ENCODE data around the gene OR5V1. TPM values are rescaled to one million over a fixed set of nuclear protein-coding genes. Genes with fewer than 3 reads are reported as not detected.

Gene OR5V1
- polyA plus RNA-seq, result not detected

GRCh38 chr6:29368765-29369164, at the start of gene OR5V1:
Gene OR5V1 (minus strand): TSS chr6:29368865. CDS start chr6:29356195, 12,670 bp downstream.
- no peaks in the 10 kb centered on the region for H3K4me1 ChIP-seq (ENCODE audit: control insufficient read depth in 2 of 2, insufficient read depth in 2 of 2, low read length in 1 of 2)
- H3K27ac ChIP-seq (ENCODE audit: low read depth in 2 of 2, low read length in 1 of 2), result no peak within 1 kb of the TSS
- H3K9me3 ChIP-seq (ENCODE audit: control insufficient read depth in 2 of 2, insufficient read depth in 1 of 2, low read depth in 1 of 2, low read length in 1 of 2), result no peaks in the 10 kb centered on the region
- H3K36me3 ChIP-seq (ENCODE audit: control insufficient read depth in 2 of 2, insufficient read depth in 2 of 2, low read length in 1 of 2), result no peaks in the 10 kb centered on the region
- no peaks in the 10 kb centered on the region for H3K27me3 ChIP-seq (ENCODE audit: control insufficient read depth in 1 of 2, insufficient read depth in 2 of 2, low read length in 2 of 2)
- no peak within 1 kb of the TSS for H3K4me3 ChIP-seq (ENCODE audit: low read depth in 1 of 2, low read length in 2 of 2)
- WGBS, 2 donors, result 78 to 82% methylated on average over 3 of the region's 3 CpGs

GRCh38 chr6:29414588-29414987, 45.9 kb upstream of the OR5V1 start, which contains the start of gene OR12D1:
Gene OR12D1 (plus strand): TSS chr6:29414928.
- Histone ChIP-seq H3K4me1 (ENCODE audit: control insufficient read depth in 2 of 2, insufficient read depth in 2 of 2, low read length in 1 of 2) (no peaks in the 10 kb centered on the region), H3K9me3 (ENCODE audit: control insufficient read depth in 2 of 2, insufficient read depth in 1 of 2, low read depth in 1 of 2, low read length in 1 of 2) (peaks cover 0 to 6% of the 10 kb centered on the region in 2 donors), H3K27ac (ENCODE audit: low read depth in 2 of 2, low read length in 1 of 2) (no peak within 1 kb of the TSS), H3K27me3 (ENCODE audit: control insufficient read depth in 1 of 2, insufficient read depth in 2 of 2, low read length in 2 of 2) (no peaks in the 10 kb centered on the region), H3K36me3 (ENCODE audit: control insufficient read depth in 2 of 2, insufficient read depth in 2 of 2, low read length in 1 of 2) (no peaks in the 10 kb centered on the region), H3K4me3 (ENCODE audit: low read depth in 1 of 2, low read length in 2 of 2) (no peak within 1 kb of the TSS)

- no peaks in the 10 kb centered on the region for H3K9me3 ChIP-seq (ENCODE audit: control insufficient read depth in 2 of 2, insufficient read depth in 1 of 2, low read depth in 1 of 2, low read length in 1 of 2)
- no peaks in the 10 kb centered on the region for H3K4me1 ChIP-seq (ENCODE audit: control insufficient read depth in 2 of 2, insufficient read depth in 2 of 2, low read length in 1 of 2)
- H3K27me3 ChIP-seq (ENCODE audit: control insufficient read depth in 1 of 2, insufficient read depth in 2 of 2, low read length in 2 of 2), result no peaks in the 10 kb centered on the region
- H3K4me3 ChIP-seq (ENCODE audit: low read depth in 1 of 2, low read length in 2 of 2), result no peak overlapping the region
- WGBS, 2 donors, result 75 to 88% methylated on average over 1 of the region's 1 CpG
- no peak overlapping the region for H3K27ac ChIP-seq (ENCODE audit: low read depth in 2 of 2, low read length in 1 of 2)
- no peaks in the 10 kb centered on the region for H3K36me3 ChIP-seq (ENCODE audit: control insufficient read depth in 2 of 2, insufficient read depth in 2 of 2, low read length in 1 of 2)
Measured at GRCh38 chr6:29403801-29404200, 35.1 kb upstream of the OR5V1 start.

- no peaks in the 10 kb centered on the region for H3K4me1 ChIP-seq (ENCODE audit: control insufficient read depth in 2 of 2, insufficient read depth in 2 of 2, low read length in 1 of 2)
- no peaks in the 10 kb centered on the region for H3K9me3 ChIP-seq (ENCODE audit: control insufficient read depth in 2 of 2, insufficient read depth in 1 of 2, low read depth in 1 of 2, low read length in 1 of 2)
- H3K4me3 ChIP-seq (ENCODE audit: low read depth in 1 of 2, low read length in 2 of 2), result no peak overlapping the region
- H3K27ac ChIP-seq (ENCODE audit: low read depth in 2 of 2, low read length in 1 of 2), result no peak overlapping the region
- no peaks in the 10 kb centered on the region for H3K27me3 ChIP-seq (ENCODE audit: control insufficient read depth in 1 of 2, insufficient read depth in 2 of 2, low read length in 2 of 2)
- 60 to 67% methylated on average over 2 of the region's 2 CpGs for WGBS, 2 donors
- H3K36me3 ChIP-seq (ENCODE audit: control insufficient read depth in 2 of 2, insufficient read depth in 2 of 2, low read length in 1 of 2), result no peaks in the 10 kb centered on the region
Measured at GRCh38 chr6:29399525-29399924, 30.9 kb upstream of the OR5V1 start.

GRCh38 chr6:29395331-29395730, 26.7 kb upstream of the OR5V1 start, which contains the start of gene OR12D2:
Gene OR12D2 (plus strand): TSS chr6:29395631. CDS start chr6:29396700, 1,069 bp downstream.
- Histone ChIP-seq H3K9me3 (ENCODE audit: control insufficient read depth in 2 of 2, insufficient read depth in 1 of 2, low read depth in 1 of 2, low read length in 1 of 2) (peaks cover 0 to 4% of the 10 kb centered on the region in 2 donors), H3K27me3 (ENCODE audit: control insufficient read depth in 1 of 2, insufficient read depth in 2 of 2, low read length in 2 of 2) (no peaks in the 10 kb centered on the region), H3K36me3 (ENCODE audit: control insufficient read depth in 2 of 2, insufficient read depth in 2 of 2, low read length in 1 of 2) (no peaks in the 10 kb centered on the region), H3K27ac (ENCODE audit: low read depth in 2 of 2, low read length in 1 of 2) (no peak within 1 kb of the TSS), H3K4me3 (ENCODE audit: low read depth in 1 of 2, low read length in 2 of 2) (no peak within 1 kb of the TSS), H3K4me1 (ENCODE audit: control insufficient read depth in 2 of 2, insufficient read depth in 2 of 2, low read length in 1 of 2) (no peaks in the 10 kb centered on the region)

- Histone ChIP-seq H3K4me1 (ENCODE audit: control insufficient read depth in 2 of 2, insufficient read depth in 2 of 2, low read length in 1 of 2) (no peaks in the 10 kb centered on the region), H3K27ac (ENCODE audit: low read depth in 2 of 2, low read length in 1 of 2) (no peak overlapping the region), H3K9me3 (ENCODE audit: control insufficient read depth in 2 of 2, insufficient read depth in 1 of 2, low read depth in 1 of 2, low read length in 1 of 2) (peaks cover 0 to 4% of the 10 kb centered on the region in 2 donors), H3K36me3 (ENCODE audit: control insufficient read depth in 2 of 2, insufficient read depth in 2 of 2, low read length in 1 of 2) (no peaks in the 10 kb centered on the region), H3K4me3 (ENCODE audit: low read depth in 1 of 2, low read length in 2 of 2) (no peak overlapping the region), H3K27me3 (ENCODE audit: control insufficient read depth in 1 of 2, insufficient read depth in 2 of 2, low read length in 2 of 2) (no peaks in the 10 kb centered on the region)
- 31 to 59% methylated on average over 4 of the region's 4 CpGs for WGBS, 2 donors
Measured at GRCh38 chr6:29388533-29388932, 19.9 kb upstream of the OR5V1 start.

GRCh38 chr6:29376003-29376402, 7.3 kb upstream of the OR5V1 start:
- H3K27me3 ChIP-seq (ENCODE audit: control insufficient read depth in 1 of 2, insufficient read depth in 2 of 2, low read length in 2 of 2), result no peaks in the 10 kb centered on the region
- H3K36me3 ChIP-seq (ENCODE audit: control insufficient read depth in 2 of 2, insufficient read depth in 2 of 2, low read length in 1 of 2), result no peaks in the 10 kb centered on the region
- H3K4me3 ChIP-seq (ENCODE audit: low read depth in 1 of 2, low read length in 2 of 2), result no peak overlapping the region
- H3K9me3 ChIP-seq (ENCODE audit: control insufficient read depth in 2 of 2, insufficient read depth in 1 of 2, low read depth in 1 of 2, low read length in 1 of 2), result no peaks in the 10 kb centered on the region
- H3K27ac ChIP-seq (ENCODE audit: low read depth in 2 of 2, low read length in 1 of 2), result no peak overlapping the region
- H3K4me1 ChIP-seq (ENCODE audit: control insufficient read depth in 2 of 2, insufficient read depth in 2 of 2, low read length in 1 of 2), result no peaks in the 10 kb centered on the region

GRCh38 chr6:29375191-29375590, 6.5 kb upstream of the OR5V1 start, which contains the start of gene OR12D3:
Gene OR12D3 (minus strand): TSS chr6:29375291. CDS start chr6:29375287, 4 bp downstream.
- 90 to 94% methylated on average over 1 of the region's 1 CpG for WGBS, 2 donors
- no peaks in the 10 kb centered on the region for H3K4me1 ChIP-seq (ENCODE audit: control insufficient read depth in 2 of 2, insufficient read depth in 2 of 2, low read length in 1 of 2)

GRCh38 chr6:29355603-29356002, 13.1 kb downstream of the OR5V1 start:
- Histone ChIP-seq H3K4me1 (ENCODE audit: control insufficient read depth in 2 of 2, insufficient read depth in 2 of 2, low read length in 1 of 2) (no peaks in the 10 kb centered on the region), H3K4me3 (ENCODE audit: low read depth in 1 of 2, low read length in 2 of 2) (no peak overlapping the region)
- WGBS, 2 donors, result 54 to 63% methylated on average over 1 of the region's 1 CpG

More at GRCh38 chr6:29375191-29375590, 6.5 kb upstream of the OR5V1 start, which contains the start of gene OR12D3:
- no peaks in the 10 kb centered on the region for H3K36me3 ChIP-seq (ENCODE audit: control insufficient read depth in 2 of 2, insufficient read depth in 2 of 2, low read length in 1 of 2)
- H3K27me3 ChIP-seq (ENCODE audit: control insufficient read depth in 1 of 2, insufficient read depth in 2 of 2, low read length in 2 of 2), result no peaks in the 10 kb centered on the region
- no peak within 1 kb of the TSS for H3K4me3 ChIP-seq (ENCODE audit: low read depth in 1 of 2, low read length in 2 of 2)
- H3K9me3 ChIP-seq (ENCODE audit: control insufficient read depth in 2 of 2, insufficient read depth in 1 of 2, low read depth in 1 of 2, low read length in 1 of 2), result no peaks in the 10 kb centered on the region
- no peak within 1 kb of the TSS for H3K27ac ChIP-seq (ENCODE audit: low read depth in 2 of 2, low read length in 1 of 2)

GRCh38 chr6:29354980-29355379, 13.7 kb downstream of the OR5V1 start:
- Histone ChIP-seq H3K4me3 (ENCODE audit: low read depth in 1 of 2, low read length in 2 of 2) (no peak overlapping the region), H3K27me3 (ENCODE audit: control insufficient read depth in 1 of 2, insufficient read depth in 2 of 2, low read length in 2 of 2) (no peaks in the 10 kb centered on the region), H3K36me3 (ENCODE audit: control insufficient read depth in 2 of 2, insufficient read depth in 2 of 2, low read length in 1 of 2) (no peaks in the 10 kb centered on the region), H3K9me3 (ENCODE audit: control insufficient read depth in 2 of 2, insufficient read depth in 1 of 2, low read depth in 1 of 2, low read length in 1 of 2) (no peaks in the 10 kb centered on the region), H3K4me1 (ENCODE audit: control insufficient read depth in 2 of 2, insufficient read depth in 2 of 2, low read length in 1 of 2) (no peaks in the 10 kb centered on the region), H3K27ac (ENCODE audit: low read depth in 2 of 2, low read length in 1 of 2) (no peak overlapping the region)

More at GRCh38 chr6:29355603-29356002, 13.1 kb downstream of the OR5V1 start:
- Histone ChIP-seq H3K9me3 (ENCODE audit: control insufficient read depth in 2 of 2, insufficient read depth in 1 of 2, low read depth in 1 of 2, low read length in 1 of 2) (no peaks in the 10 kb centered on the region), H3K36me3 (ENCODE audit: control insufficient read depth in 2 of 2, insufficient read depth in 2 of 2, low read length in 1 of 2) (no peaks in the 10 kb centered on the region), H3K27me3 (ENCODE audit: control insufficient read depth in 1 of 2, insufficient read depth in 2 of 2, low read length in 2 of 2) (no peaks in the 10 kb centered on the region), H3K27ac (ENCODE audit: low read depth in 2 of 2, low read length in 1 of 2) (no peak overlapping the region)

All from esophagus (tissue), 2 donors.